ENCODE measurements around the gene STAT5B. TPM values are rescaled to one million over a fixed set of nuclear protein-coding genes. Genes with fewer than 3 reads are reported as not detected.

Gene STAT5B
- polyA plus RNA-seq, 1 donor (not counting 4 experiments of a cell fraction or from before 2014, with no cell fraction given), result 16.1 TPM

GRCh38 chr17:42274253-42274542 lies 2.0 kb downstream of the STAT5B start:
- H3K4me1 ChIP-seq (ENCODE audit: control insufficient read depth, extremely low read depth, insufficient read depth, low read length), result peaks cover 15% of the 10 kb centered on the region
- no peaks in the 10 kb centered on the region for H3K36me3 ChIP-seq (ENCODE audit: control insufficient read depth in 2 of 2, extremely low read depth in 1 of 2, insufficient read depth in 2 of 2, low read length in 2 of 2)
- H3K9me3 ChIP-seq (ENCODE audit: control insufficient read depth, low read depth, low read length), result no peaks in the 10 kb centered on the region
- dilution Hi-C loops (cut with MboI; ENCODE audit: extremely low pct_ligation_motif_present, low sequenced_read_pairs), result no loop called here
- DNase-seq (ENCODE audit: low read depth, low spot score), result no peak
- peaks cover 8% of the 10 kb centered on the region for H3K79me2 ChIP-seq (ENCODE audit: control insufficient read depth, insufficient read depth, low read length)
- no peaks in the 10 kb centered on the region for H4K20me1 ChIP-seq (ENCODE audit: control insufficient read depth, extremely low read depth, insufficient read depth, low read length)
- no peak overlapping the region for H2AFZ ChIP-seq (ENCODE audit: control insufficient read depth, low read length)
- no peak overlapping the region for H3K4me3 ChIP-seq (ENCODE audit: control insufficient read depth in 2 of 3, extremely low read depth in 1 of 3, insufficient read depth in 2 of 3, low read depth in 1 of 3, low read length in 3 of 3)
- no peaks in the 10 kb centered on the region for H3K9me1 ChIP-seq (ENCODE audit: control insufficient read depth, extremely low read depth, insufficient read depth, low read length)
- no peaks in the 10 kb centered on the region for H3K27me3 ChIP-seq (ENCODE audit: control insufficient read depth, extremely low read depth, insufficient read depth, low read length)
- no peak for FAIRE-seq
- no peak overlapping the region for H3K27ac ChIP-seq (ENCODE audit: control insufficient read depth, insufficient read depth, low read length)
- TF ChIP-seq CTCF (optimal IDR thresholded peaks at IDR 0.05 in 1 of 3, IDR thresholded peaks at IDR 0.05 in 1 of 3, conservative IDR thresholded peaks at IDR 0.05 in 1 of 3; ENCODE audit: extremely low read depth in 1 of 3, insufficient read depth in 2 of 3, low read length in 3 of 3) (no peak), EZH2 (IDR thresholded peaks at IDR 0.05; ENCODE audit: low read length) (no peak)
- no peak overlapping the region for H3K9ac ChIP-seq (ENCODE audit: control insufficient read depth, extremely low read depth, insufficient read depth, low read length)
- H3K4me2 ChIP-seq (ENCODE audit: control insufficient read depth, extremely low read depth, insufficient read depth, low read depth, low read length), result no peak overlapping the region

- no peaks in the 10 kb centered on the region for H3K36me3 ChIP-seq (ENCODE audit: control insufficient read depth in 2 of 2, extremely low read depth in 1 of 2, insufficient read depth in 2 of 2, low read length in 2 of 2)
- H3K9me3 ChIP-seq (ENCODE audit: control insufficient read depth, low read depth, low read length), result no peaks in the 10 kb centered on the region
- no peak overlapping the region for H3K9ac ChIP-seq (ENCODE audit: control insufficient read depth, extremely low read depth, insufficient read depth, low read length)
- H3K4me2 ChIP-seq (ENCODE audit: control insufficient read depth, extremely low read depth, insufficient read depth, low read depth, low read length), result no peak overlapping the region
- H3K4me1 ChIP-seq (ENCODE audit: control insufficient read depth, extremely low read depth, insufficient read depth, low read length), result peaks cover 15% of the 10 kb centered on the region
- H2AFZ ChIP-seq (ENCODE audit: control insufficient read depth, low read length), result no peak overlapping the region
- H3K9me1 ChIP-seq (ENCODE audit: control insufficient read depth, extremely low read depth, insufficient read depth, low read length), result no peaks in the 10 kb centered on the region
- H4K20me1 ChIP-seq (ENCODE audit: control insufficient read depth, extremely low read depth, insufficient read depth, low read length), result no peaks in the 10 kb centered on the region
- H3K27me3 ChIP-seq (ENCODE audit: control insufficient read depth, extremely low read depth, insufficient read depth, low read length), result no peaks in the 10 kb centered on the region
- dilution Hi-C loops (cut with MboI; ENCODE audit: extremely low pct_ligation_motif_present, low sequenced_read_pairs), result no loop called here
- FAIRE-seq (no peak), DNase-seq (ENCODE audit: low read depth, low spot score) (no peak)
- peaks cover 8% of the 10 kb centered on the region for H3K79me2 ChIP-seq (ENCODE audit: control insufficient read depth, insufficient read depth, low read length)
- no peak overlapping the region for H3K27ac ChIP-seq (ENCODE audit: control insufficient read depth, insufficient read depth, low read length)
- no peak overlapping the region for H3K4me3 ChIP-seq (ENCODE audit: control insufficient read depth in 2 of 3, extremely low read depth in 1 of 3, insufficient read depth in 2 of 3, low read depth in 1 of 3, low read length in 3 of 3)
- TF ChIP-seq CTCF (optimal IDR thresholded peaks at IDR 0.05 in 1 of 3, IDR thresholded peaks at IDR 0.05 in 1 of 3, conservative IDR thresholded peaks at IDR 0.05 in 1 of 3; ENCODE audit: extremely low read depth in 1 of 3, insufficient read depth in 2 of 3, low read length in 3 of 3), result no peak
- no peak for TF ChIP-seq EZH2 (IDR thresholded peaks at IDR 0.05; ENCODE audit: low read length)
Observed at GRCh38 chr17:42273474-42274252, 2.5 kb downstream of the STAT5B start.

Data from keratinocyte (primary cell).